ENCODE measurements around the gene WAPL.

GRCh38 chr10:86480571-86480970 is 41.0 kb downstream of the WAPL start:
- TF ChIP-seq, protein P1, sequence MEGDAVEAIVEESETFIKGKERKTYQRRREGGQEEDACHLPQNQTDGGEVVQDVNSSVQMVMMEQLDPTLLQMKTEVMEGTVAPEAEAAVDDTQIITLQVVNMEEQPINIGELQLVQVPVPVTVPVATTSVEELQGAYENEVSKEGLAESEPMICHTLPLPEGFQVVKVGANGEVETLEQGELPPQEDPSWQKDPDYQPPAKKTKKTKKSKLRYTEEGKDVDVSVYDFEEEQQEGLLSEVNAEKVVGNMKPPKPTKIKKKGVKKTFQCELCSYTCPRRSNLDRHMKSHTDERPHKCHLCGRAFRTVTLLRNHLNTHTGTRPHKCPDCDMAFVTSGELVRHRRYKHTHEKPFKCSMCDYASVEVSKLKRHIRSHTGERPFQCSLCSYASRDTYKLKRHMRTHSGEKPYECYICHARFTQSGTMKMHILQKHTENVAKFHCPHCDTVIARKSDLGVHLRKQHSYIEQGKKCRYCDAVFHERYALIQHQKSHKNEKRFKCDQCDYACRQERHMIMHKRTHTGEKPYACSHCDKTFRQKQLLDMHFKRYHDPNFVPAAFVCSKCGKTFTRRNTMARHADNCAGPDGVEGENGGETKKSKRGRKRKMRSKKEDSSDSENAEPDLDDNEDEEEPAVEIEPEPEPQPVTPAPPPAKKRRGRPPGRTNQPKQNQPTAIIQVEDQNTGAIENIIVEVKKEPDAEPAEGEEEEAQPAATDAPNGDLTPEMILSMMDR (IDR thresholded peaks at IDR 0.05; ENCODE audit: low read depth, low read length): no peak
- no peak for TF ChIP-seq MYC (IDR thresholded peaks at IDR 0.05; ENCODE audit: low read depth, low read length)
- TF ChIP-seq POLR2A (IDR thresholded peaks at IDR 0.05; ENCODE audit: extremely low read depth, insufficient read length): no peak
- no peak for TF ChIP-seq MAX (IDR thresholded peaks at IDR 0.05; ENCODE audit: low read depth, low read length)

All from NB4 (cell line).